HepG2 (cell line): ENCODE results near the gene NEMP2. TPM values are rescaled to one million over a fixed set of nuclear protein-coding genes. Genes with fewer than 3 reads are reported as not detected.

ENCODE experiments used
- EP300 ChIP-seq, 3 experiments: sonication (generic) in 1 of 3; formaldehyde crosslinking in 1 of 3; IDR thresholded peaks; 2 replicates each; pipeline versions ENCODE4 v1.5.1 to v1.6.1; 2011 to 2020; ENCODE audit warnings: low read depth in 2 of 3, low read length in 2 of 3, borderline replicate concordance in 1 of 3, improper control_type of control experiment in 1 of 3, mild to moderate bottlenecking in 1 of 3, missing genetic modification reagents in 1 of 3, moderate library complexity in 1 of 3
- NR2F6 ChIP-seq, 2 experiments: IDR thresholded peaks; 2 replicates each; pipeline ENCODE4 v1.6.1; 2016; ENCODE audit warnings: antibody characterized with exemption in 1 of 2, mild to moderate bottlenecking in 1 of 2
- SAP130 ChIP-seq: IDR thresholded peaks from 2 replicates; pipeline ENCODE4 v1.6.1; 2016; ENCODE audit warnings: low read depth
- TBX2 ChIP-seq: sonication (generic); formaldehyde crosslinking; IDR thresholded peaks from 2 replicates; pipeline ENCODE4 v1.5.0; 2020; ENCODE audit warnings: missing genetic modification reagents, mild to moderate bottlenecking, borderline replicate concordance
- ZNF780A ChIP-seq: sonication (generic); formaldehyde crosslinking; IDR thresholded peaks from 2 replicates; pipeline ENCODE4 v1.8.0; 2022; ENCODE audit warnings: mild to moderate bottlenecking, missing genetic modification reagents, moderate library complexity
- ZSCAN30 ChIP-seq: sonication (generic); formaldehyde crosslinking; IDR thresholded peaks from 2 replicates; pipeline ENCODE4 v1.5.0; 2020; ENCODE audit warnings: mild to moderate bottlenecking, missing genetic modification reagents
- polyA plus RNA-seq, 8 experiments: library from polyadenylated mRNA; depleted of rRNA in 3 of 8; stranded (reverse) in 7 of 8; unstranded in 1 of 8; fragments of >200 nt; fragmentation: Illumina TruSeq in 4 of 8; extraction: Trizol in 4 of 8; gene quantifications; 2 replicates each; pipeline versions ENCODE4 v1.2.1 to v1.2.3, GENCODE V29; 2011 to 2016; ENCODE audit warnings: low read depth in 4 of 8, missing spikeins in 1 of 8, mixed read lengths in 1 of 8; ENCODE audit not compliant: insufficient read depth in 1 of 8
- total RNA-seq, 5 experiments: library from RNA; depleted of rRNA; stranded (reverse); fragments of >200 nt; fragmentation: Illumina TruSeq; extraction: Trizol; gene quantifications; 2 replicates each; pipeline ENCODE4 v1.2.3, GENCODE V29; 2016; ENCODE audit warnings: low read depth in 1 of 5
- TF ChIP-seq, protein P1 (sequence below): sonication (generic); formaldehyde crosslinking; conservative IDR thresholded peaks from 2 replicates; pipeline ENCODE4 v1.4.0; 2020; ENCODE audit warnings: mild to moderate bottlenecking, missing genetic modification reagents, moderate library complexity
- TF ChIP-seq, protein P2 (sequence below): sonication (generic); formaldehyde crosslinking; IDR thresholded peaks from 2 replicates; pipeline ENCODE4 v1.8.1; 2023; ENCODE audit warnings: mild to moderate bottlenecking, missing genetic modification reagents, borderline replicate concordance
- TF ChIP-seq, protein P3 (sequence below): sonication (generic); formaldehyde crosslinking; IDR thresholded peaks from 2 replicates; pipeline ENCODE4 v1.5.1; 2020; ENCODE audit warnings: missing genetic modification reagents, mild to moderate bottlenecking, borderline replicate concordance
- TF ChIP-seq, protein P4 (sequence below): sonication (generic); formaldehyde crosslinking; IDR thresholded peaks from 2 replicates; pipeline ENCODE4 v1.4.0; 2020; ENCODE audit warnings: missing genetic modification reagents
- TF ChIP-seq, protein P5 (sequence below): IDR thresholded peaks from 2 replicates; pipeline ENCODE4 v1.6.1; 2016; ENCODE audit warnings: missing biosample characterization, missing genetic modification reagents, low read depth
- TF ChIP-seq, protein P6 (sequence below): sonication (generic); formaldehyde crosslinking; IDR thresholded peaks from 2 replicates; pipeline ENCODE4 v1.8.0; 2022; ENCODE audit warnings: mild to moderate bottlenecking, missing genetic modification reagents, borderline replicate concordance
- TF ChIP-seq, protein P7 (sequence below): IDR thresholded peaks from 2 replicates; pipeline ENCODE4 v1.6.1; 2018; ENCODE audit warnings: missing genetic modification reagents, mild to moderate bottlenecking, missing compliant biosample characterization

NEMP2 gene
- total and polyA plus RNA-seq, 2 of the 13 experiments (the other 11 are each of a cell fraction or from before 2014, with no cell fraction given) = 2.4 to 9.8 TPM

DNA sequence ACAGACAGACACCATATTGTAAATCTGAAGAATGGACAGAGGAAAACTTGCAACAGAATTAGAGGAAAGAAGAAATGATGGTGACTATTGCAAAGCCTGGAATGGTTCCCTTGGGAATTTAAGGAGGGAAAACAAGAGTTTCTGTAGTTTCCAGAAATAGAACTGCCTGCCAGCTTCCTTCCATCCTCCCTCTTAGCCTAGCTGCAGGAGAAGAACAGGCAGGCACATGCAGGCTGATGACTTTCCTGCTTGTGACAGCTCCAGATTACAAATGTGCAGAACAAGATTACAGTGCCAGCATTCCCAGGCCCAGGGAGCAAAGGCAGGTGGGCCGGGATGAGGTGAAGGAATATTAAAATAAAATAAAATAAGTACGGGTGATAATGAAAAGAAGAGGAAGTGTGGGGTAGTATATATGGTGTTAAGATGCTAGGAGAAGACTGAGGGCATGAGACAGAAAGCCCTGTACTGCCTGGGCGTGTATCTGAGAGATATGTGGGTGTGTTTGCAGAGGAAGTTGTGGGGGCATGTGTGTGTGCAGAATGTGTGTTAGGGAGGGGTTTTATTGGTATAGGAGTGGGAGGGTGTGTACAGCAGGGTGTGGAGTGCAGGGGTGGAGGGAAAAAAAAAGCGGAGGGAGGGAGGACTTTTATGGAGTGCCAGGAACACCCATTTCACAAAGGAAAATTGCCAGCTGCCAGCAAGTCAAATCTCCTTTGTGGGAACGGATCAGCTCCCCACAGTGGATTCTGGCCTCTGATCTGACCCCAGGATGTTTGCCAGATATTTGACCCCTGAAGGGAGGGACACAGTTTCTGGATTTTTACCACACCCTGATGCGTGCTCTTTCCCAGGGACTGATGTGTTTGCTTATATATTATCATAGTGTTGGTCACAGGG lies 43.9 kb upstream of the NEMP2 start (continued):
- TF ChIP-seq, protein P1, sequence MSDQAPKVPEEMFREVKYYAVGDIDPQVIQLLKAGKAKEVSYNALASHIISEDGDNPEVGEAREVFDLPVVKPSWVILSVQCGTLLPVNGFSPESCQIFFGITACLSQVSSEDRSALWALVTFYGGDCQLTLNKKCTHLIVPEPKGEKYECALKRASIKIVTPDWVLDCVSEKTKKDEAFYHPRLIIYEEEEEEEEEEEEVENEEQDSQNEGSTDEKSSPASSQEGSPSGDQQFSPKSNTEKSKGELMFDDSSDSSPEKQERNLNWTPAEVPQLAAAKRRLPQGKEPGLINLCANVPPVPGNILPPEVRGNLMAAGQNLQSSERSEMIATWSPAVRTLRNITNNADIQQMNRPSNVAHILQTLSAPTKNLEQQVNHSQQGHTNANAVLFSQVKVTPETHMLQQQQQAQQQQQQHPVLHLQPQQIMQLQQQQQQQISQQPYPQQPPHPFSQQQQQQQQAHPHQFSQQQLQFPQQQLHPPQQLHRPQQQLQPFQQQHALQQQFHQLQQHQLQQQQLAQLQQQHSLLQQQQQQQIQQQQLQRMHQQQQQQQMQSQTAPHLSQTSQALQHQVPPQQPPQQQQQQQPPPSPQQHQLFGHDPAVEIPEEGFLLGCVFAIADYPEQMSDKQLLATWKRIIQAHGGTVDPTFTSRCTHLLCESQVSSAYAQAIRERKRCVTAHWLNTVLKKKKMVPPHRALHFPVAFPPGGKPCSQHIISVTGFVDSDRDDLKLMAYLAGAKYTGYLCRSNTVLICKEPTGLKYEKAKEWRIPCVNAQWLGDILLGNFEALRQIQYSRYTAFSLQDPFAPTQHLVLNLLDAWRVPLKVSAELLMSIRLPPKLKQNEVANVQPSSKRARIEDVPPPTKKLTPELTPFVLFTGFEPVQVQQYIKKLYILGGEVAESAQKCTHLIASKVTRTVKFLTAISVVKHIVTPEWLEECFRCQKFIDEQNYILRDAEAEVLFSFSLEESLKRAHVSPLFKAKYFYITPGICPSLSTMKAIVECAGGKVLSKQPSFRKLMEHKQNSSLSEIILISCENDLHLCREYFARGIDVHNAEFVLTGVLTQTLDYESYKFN = peak; percentile 41
- TF ChIP-seq, protein P2, sequence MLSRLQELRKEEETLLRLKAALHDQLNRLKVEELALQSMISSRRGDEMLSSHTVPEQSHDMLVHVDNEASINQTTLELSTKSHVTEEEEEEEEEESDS = no peak
- peak; percentile 64 for TF ChIP-seq NR2F6 (IDR thresholded peaks at IDR 0.05)
- peak; percentile 74; the same call in 1 of the 2 replicates for TF ChIP-seq NR2F6 (CRISPR knock-in tag; IDR thresholded peaks at IDR 0.05)
- TF ChIP-seq, protein P3, sequence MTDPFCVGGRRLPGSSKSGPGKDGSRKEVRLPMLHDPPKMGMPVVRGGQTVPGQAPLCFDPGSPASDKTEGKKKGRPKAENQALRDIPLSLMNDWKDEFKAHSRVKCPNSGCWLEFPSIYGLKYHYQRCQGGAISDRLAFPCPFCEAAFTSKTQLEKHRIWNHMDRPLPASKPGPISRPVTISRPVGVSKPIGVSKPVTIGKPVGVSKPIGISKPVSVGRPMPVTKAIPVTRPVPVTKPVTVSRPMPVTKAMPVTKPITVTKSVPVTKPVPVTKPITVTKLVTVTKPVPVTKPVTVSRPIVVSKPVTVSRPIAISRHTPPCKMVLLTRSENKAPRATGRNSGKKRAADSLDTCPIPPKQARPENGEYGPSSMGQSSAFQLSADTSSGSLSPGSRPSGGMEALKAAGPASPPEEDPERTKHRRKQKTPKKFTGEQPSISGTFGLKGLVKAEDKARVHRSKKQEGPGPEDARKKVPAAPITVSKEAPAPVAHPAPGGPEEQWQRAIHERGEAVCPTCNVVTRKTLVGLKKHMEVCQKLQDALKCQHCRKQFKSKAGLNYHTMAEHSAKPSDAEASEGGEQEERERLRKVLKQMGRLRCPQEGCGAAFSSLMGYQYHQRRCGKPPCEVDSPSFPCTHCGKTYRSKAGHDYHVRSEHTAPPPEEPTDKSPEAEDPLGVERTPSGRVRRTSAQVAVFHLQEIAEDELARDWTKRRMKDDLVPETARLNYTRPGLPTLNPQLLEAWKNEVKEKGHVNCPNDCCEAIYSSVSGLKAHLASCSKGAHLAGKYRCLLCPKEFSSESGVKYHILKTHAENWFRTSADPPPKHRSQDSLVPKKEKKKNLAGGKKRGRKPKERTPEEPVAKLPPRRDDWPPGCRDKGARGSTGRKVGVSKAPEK = no peak
- TF ChIP-seq ZSCAN30 (CRISPR knock-in tag) = no peak
- TF ChIP-seq TBX2 (CRISPR knock-in tag) = 0 out of 2 replicates have a peak, but pooled peaks have one; percentile 26
- TF ChIP-seq, protein P4, sequence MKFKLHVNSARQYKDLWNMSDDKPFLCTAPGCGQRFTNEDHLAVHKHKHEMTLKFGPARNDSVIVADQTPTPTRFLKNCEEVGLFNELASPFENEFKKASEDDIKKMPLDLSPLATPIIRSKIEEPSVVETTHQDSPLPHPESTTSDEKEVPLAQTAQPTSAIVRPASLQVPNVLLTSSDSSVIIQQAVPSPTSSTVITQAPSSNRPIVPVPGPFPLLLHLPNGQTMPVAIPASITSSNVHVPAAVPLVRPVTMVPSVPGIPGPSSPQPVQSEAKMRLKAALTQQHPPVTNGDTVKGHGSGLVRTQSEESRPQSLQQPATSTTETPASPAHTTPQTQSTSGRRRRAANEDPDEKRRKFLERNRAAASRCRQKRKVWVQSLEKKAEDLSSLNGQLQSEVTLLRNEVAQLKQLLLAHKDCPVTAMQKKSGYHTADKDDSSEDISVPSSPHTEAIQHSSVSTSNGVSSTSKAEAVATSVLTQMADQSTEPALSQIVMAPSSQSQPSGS (CRISPR knock-in tag) = no peak
- TF ChIP-seq SAP130 = 0 out of 2 replicates have a peak, but pooled peaks have one; percentile 27
- TF ChIP-seq, protein P5, sequence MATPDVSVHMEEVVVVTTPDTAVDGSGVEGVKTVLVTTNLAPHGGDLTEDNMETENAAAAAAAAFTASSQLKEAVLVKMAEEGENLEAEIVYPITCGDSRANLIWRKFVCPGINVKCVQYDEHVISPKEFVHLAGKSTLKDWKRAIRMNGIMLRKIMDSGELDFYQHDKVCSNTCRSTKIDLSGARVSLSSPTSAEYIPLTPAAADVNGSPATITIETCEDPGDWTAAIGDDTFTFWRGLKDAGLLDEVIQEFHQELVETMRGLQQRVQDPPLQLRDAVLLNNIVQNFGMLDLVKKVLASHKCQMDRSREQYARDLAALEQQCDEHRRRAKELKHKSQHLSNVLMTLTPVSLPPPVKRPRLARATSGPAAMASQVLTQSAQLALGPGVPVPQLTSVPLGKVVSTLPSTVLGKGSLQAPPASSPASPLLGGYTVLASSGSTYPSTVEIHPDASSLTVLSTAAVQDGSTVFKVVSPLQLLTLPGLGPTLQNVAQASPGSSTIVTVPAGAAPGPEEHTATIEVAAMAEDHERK (CRISPR knock-in tag) = no peak
- TF ChIP-seq, protein P6, sequence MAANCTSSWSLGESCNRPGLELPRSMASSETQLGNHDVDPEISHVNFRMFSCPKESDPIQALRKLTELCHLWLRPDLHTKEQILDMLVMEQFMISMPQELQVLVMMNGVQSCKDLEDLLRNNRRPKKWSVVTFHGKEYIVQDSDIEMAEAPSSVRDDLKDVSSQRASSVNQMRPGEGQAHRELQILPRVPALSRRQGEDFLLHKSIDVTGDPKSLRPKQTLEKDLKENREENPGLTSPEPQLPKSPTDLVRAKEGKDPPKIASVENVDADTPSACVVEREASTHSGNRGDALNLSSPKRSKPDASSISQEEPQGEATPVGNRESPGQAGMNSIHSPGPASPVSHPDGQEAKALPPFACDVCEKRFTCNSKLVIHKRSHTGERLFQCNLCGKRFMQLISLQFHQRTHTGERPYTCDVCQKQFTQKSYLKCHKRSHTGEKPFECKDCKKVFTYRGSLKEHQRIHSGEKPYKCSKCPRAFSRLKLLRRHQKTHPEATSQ (CRISPR knock-in tag) = no peak
- TF ChIP-seq, protein P7, sequence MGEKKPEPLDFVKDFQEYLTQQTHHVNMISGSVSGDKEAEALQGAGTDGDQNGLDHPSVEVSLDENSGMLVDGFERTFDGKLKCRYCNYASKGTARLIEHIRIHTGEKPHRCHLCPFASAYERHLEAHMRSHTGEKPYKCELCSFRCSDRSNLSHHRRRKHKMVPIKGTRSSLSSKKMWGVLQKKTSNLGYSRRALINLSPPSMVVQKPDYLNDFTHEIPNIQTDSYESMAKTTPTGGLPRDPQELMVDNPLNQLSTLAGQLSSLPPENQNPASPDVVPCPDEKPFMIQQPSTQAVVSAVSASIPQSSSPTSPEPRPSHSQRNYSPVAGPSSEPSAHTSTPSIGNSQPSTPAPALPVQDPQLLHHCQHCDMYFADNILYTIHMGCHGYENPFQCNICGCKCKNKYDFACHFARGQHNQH (CRISPR knock-in tag) = no peak
- no peak for TF ChIP-seq ZNF780A (CRISPR knock-in tag)
- TF ChIP-seq EP300 (IDR thresholded peaks at IDR 0.05; ENCODE audit: low read depth in 2 of 2, low read length in 2 of 2) = peak in 1 of 2 experiments; percentile 25; a peak in 1 of 4 replicates
- TF ChIP-seq EP300 (CRISPR knock-in tag; IDR thresholded peaks at IDR 0.05; ENCODE audit: borderline replicate concordance) = no peak
